NOMO-1 (cell line): ENCODE data around the gene TMEM17.

Experiments used
- DNase-seq, 2 experiments: peaks; one replicate each; lab custom pipeline; 2025; ENCODE audit not compliant: unreplicated experiment in 2 of 2; lab: John Stamatoyannopoulos, UW

Gene TMEM17

DNA sequence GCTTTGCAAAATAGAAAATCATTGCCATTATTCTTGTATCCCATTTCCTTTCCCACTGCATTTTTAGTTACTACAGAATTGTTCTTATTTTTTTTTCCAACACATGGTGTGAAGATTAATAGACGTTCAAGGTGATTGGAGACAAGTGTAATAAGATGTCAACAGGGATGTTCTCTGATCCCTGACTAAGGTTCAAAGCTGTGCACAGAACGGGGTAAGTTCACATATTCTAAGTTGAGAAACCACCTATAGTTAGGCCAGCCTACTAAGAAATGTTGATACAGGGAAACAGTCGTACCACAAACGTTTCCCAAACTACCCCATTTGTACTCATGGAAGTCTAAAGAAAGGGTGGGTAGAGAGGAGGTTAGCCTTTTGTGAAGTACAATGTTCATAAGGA lies 6.4 kb upstream of the TMEM17 start:
- DNase-seq, result no peak

- no peak for DNase-seq
These were observed 5.6 kb upstream of the TMEM17 start for GRCh38 chr2:62511636-62512035.

DNA sequence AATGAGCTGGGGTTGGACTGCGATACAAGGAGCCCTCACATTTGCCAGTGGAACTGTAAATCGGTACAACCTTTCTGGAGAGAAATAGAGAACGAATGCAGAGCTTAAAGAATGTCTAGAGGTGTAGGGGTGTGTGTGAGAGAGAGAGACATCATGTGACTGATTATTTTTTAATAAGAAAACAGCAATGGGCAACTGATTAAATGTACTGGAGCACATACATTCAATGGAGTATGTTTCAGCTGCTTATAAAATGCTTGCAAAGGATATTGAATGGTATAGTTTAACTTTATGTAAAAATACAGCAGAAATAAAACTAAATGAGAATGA lies 391 bp upstream of the TMEM17 start:
- no peak for DNase-seq

- no peak for DNase-seq
These were observed 766 bp downstream of the TMEM17 start for GRCh38 chr2:62505109-62505749.

DNA sequence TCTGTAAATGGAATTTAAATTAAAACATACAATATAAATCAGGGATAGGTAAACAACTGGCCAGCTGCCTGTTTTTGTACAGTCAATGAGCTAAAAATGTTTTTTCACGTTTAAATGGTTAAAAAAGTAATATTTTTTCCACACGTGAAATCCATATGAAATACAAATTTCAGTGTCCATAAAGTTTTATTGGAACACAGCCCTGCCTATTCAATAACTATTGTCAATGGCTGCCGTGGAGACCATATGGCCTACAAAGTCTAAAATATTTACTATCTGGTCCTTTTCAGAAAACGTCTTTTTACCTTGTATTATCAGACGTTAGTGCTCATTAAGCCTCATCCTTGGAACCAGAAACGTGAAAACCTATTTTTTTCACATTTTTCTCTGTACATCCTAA lies 1.3 kb downstream of the TMEM17 start:
- no peak for DNase-seq

- DNase-seq, result no peak
These were observed 4.0 kb downstream of the TMEM17 start for GRCh38 chr2:62501794-62502500.

DNA sequence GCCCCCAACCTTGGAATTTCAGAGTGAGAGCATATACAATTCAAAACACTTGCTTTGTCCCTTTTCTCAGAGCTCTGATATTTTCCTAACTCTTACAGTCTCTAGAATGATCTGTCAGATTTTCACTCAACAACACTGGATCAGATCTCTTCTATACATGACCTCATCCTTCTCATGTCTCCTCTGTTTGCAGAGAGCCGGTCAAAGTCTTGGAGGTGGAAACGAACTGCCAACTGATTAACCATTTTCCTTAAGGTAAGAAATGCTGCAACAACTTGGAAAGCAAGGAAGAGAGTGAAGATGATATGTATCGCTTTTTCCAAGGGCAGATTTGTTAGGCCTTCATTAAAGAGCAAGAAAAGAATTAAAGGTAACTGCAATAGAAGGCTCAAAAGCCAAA lies 4.9 kb downstream of the TMEM17 start:
- DNase-seq, result no peak

DNA sequence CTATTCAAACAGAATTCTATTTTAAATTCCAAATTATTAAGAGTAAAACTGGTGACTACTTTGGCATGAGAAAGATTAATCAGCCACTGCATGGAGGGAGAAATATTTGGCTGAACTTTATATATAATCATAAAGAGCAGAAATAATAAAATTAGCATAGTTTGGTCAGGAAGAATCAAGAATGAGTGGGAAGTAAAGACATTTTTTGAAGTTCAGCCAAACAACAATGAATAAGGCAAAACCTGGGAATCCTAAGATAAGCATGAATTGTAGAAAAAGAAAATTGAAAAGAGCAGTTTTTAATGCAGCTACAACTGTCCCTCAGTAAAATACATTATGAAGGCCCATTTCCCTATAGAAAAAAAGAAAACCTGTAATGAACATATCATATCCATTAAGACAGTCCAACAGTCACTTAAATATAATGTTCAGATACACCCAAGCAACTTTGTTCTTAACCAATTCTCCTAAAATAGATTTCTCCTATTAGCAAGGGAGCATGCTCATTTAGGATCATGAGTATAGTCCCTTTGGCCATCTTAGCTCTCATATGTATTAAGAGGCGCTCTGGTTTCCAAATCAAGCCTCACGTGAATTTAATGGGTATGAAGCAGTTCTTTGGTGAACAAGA lies 6.5 kb downstream of the TMEM17 start:
- no peak for DNase-seq

DNA sequence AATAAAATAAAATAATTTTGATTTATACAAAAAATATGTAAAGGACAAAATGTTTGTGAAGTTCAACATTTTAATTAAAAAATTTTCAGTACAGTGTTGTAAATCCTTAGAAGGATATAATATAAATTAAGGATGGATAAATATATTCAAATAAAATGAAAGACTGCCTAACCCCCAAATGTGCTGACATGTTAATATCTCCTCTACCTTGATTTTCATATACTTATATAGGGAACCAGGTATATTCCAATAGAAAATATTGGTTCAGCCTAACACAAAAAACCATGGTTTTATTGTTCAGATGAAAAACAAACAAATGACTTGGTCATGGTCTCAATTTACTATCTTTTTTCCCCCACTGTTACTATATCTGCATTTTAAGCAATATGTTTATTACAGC lies 7.3 kb downstream of the TMEM17 start:
- no peak for DNase-seq

DNA sequence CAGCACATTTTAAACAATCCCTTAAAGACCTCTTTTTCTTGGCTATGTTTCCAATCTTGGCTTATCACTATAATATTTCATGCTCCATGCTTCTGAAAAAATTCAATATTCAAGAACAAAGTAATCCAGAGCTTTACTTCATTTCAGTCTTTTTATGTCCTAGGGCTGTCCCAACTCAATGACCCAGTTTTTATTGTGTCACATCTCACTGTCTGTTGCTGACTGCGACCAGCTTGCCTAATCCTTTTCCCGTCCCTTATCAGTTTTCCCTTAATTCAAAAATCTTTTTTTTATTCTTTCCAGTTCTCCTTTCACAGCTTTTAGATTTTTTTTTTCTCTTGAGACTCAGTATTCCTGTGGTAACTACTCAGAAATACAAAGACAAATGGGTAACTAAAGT lies 10.2 kb downstream of the TMEM17 start:
- no peak for DNase-seq

GRCh38 chr2:62492048-62492447 lies 13.9 kb downstream of the TMEM17 start:
- DNase-seq, result no peak

DNA sequence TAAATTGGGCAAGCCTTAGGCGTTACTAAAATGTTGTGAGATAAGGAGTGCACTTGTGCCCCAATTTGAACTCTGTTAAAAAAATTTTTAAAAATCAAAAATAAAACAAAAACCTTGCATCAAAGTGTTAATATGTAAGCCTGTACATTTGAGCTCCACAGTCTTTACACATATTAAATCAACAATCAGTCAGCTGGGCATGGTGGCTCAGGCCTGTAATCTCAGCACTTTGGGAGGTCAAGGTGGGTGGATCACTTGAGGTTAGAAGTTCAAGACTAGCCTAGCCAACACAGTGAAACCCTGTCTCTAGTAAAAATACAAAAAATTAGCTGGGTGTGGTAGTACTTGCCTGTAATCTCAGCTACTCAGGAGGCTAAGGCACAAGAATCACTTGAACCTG lies 16.3 kb downstream of the TMEM17 start:
- DNase-seq, result no peak

DNA sequence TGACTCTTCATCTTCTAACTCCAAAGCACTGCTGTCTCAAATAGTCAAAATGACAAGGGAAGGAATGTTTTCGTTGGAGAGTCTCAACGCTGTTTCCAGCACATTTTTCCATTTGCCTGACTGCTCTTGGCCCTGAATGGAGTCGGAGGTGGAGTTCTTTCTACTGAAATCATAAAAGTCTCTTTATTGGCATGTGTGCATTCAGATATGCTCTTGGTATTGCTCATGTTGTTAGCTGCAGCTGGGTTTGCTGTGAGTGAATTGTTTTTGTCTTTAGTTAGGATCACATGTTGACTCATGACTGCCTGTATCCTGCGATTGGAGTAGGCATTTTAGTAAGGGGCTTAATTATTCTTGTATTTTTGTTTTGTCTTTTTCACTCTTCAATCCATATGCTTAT lies 16.8 kb downstream of the TMEM17 start:
- no peak for DNase-seq

DNA sequence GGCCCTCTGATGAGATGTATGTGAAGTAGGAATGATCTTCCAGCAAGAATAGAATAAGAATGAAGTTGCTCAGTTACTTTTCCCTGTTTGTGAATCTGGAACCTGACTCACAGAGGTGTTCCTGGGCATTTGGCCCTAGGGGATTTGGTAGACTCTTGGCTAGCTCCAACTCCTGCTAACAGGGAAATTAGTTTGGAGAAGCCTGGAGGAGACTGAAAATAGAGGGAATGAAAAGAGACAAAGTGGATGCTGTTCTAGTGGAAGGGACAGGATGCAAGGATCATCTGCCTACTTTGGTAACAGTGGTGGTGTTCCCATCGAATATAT lies 19.6 kb downstream of the TMEM17 start:
- DNase-seq, result no peak

DNA sequence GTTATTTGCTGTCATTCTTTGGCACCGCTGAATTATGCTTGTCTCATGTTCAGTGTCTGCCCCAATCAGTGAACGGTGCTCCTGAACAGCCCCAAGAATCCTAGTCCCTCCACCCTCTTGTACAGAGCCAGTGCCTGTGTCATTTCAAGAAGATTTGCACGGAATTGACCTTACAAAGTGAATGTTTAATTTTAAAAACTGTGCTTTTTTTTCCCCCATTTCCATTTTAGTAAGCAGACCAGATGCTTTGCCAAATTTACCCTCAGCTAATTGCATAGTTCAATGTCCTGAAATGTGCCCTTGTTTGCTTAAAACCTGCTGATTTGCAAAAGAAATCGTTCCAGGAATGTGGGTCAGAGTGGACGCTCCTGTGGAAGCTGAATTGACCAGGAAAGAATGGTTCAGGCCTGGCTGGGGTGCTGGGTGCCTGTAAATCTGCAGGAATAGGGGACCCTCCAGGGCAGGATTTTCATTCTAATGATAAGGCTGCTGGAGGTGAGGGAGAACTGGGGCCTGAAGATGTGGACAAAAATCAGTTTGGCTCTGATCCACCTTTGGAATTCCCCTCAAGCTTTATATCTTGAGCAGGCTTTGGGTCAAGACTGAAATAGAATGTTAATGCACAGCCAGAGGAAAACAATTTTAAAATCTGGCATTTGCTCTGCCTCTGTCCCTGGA lies 20.1 kb downstream of the TMEM17 start:
- DNase-seq, result no peak

DNA sequence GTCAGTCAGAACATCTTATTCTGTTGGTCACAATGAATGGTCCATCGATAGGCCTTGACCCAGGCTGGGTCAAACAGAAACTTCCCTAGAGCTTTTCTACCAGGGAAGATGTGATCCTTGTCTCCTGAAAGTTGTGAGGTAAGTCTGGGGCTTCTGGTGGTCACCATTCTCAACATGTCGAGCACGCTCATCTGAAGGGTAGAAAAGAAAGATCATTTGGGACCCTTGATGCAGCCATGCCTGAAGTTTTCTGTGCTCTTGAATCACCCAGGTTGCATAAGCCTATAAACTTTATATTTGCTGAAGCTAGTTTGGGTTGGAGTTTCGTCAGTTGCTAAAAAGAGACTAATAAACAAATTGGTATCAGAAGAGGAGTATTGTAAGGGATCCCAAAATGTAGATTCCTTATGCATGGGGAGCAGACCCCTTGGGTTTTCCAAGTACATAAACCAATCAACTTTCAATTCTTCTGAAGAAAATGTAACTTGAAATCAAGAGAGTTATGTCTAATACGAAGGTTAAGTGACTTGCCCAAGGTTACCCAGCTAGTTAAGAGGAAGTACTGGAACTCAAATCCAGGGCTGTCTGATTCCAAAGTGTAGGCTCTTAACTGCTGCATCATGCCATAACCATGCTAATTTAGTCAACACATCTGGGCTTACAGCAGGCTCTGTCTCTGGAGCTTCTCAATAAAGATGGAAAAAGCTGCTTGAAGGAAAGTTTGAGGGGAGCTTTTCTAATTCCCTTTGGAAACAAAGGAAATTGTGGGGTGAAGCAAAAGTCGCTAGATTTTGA lies 23.2 kb downstream of the TMEM17 start:
- no peak for DNase-seq

GRCh38 chr2:62479917-62480316 lies 26.1 kb downstream of the TMEM17 start:
- DNase-seq, result no peak

GRCh38 chr2:62478093-62478580 lies 27.9 kb downstream of the TMEM17 start:
- peak in 1 of 2 experiments; percentile 67 for DNase-seq

DNA sequence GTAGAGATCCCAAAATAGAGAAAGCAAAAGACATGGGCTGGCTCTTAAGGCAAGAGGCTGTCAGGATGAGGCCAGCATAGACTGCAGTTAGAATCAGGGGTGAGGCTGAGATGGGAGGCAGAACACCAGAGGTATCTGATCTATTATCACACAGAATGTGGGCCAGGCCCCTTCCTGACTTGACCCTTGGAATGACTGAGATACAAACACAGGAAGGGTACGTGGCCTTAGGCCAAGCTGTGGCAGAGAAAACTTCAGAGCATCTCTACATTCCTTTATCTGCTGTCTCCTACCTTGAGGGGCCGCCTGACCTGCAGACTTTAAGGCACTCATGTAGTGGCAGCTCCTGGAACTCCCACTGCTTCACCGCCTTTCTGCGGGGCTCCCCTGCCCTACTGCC lies 28.4 kb downstream of the TMEM17 start:
- no peak for DNase-seq

DNA sequence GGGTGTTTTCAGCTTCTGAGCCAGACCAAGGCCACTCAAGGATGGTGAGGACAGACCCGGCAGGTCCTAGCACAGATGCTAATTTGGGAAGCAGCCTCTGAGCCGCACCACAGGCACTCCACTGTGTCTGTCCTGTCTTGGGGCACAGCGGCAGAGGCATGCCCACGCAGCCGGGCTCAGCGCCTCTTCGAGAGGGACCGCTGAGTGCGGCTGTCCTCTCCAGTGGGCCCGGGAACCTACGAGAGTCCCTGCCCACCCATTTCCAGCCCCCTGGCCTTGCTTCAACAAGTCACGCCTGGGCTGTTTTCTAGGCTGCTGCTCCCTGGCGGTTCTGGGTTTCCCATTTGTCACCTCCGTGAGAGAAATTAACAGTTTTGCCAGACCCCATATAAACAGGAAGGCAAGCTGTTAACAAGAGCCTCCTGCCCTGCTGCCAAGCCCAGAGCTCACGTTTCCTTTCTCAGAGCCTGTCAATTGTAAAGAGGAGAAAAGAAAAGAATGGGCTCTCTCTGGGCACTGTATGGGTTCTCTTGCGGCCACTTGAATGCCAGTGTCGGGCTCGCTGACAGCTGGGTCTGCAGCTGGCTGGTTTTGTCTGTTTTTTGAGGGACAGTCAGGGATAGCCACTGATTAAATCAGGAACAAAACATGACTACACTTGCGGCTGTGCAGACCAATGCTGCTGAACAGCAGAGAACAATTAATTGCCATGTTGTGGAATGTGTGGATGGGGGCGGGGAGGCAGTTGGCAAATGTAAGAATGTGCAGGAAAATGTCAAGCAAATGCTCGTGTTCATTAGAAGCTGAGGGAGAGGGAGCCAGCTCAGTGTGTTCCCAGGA lies 30.6 kb downstream of the TMEM17 start:
- no peak for DNase-seq
